Activated B cell treated with CpG ODN at 0.5 μM for 24 hours (primary cell): ENCODE results near the gene PXMP2. TPM values are rescaled to one million over a fixed set of nuclear protein-coding genes. Genes with fewer than 3 reads are reported as not detected.

Experiments
- ATAC-seq: fragments of 200-7000 bp; cut with Tn5 transposase; one replicate; pipeline ENCODE4 v1.10.0; 2021; ENCODE audit warnings: low read depth, mild to moderate bottlenecking, moderate library complexity
- CTCF ChIA-PET: fragments of 350-600 bp; sonication (Branson Sonifier 250); formaldehyde crosslinking; loops from one replicate; lab custom pipeline; 2021; ENCODE audit warnings: antibody characterized with exemption; lab: Charles Lee
- POLR2A ChIA-PET: fragments of 350-600 bp; sonication (Branson Sonifier 250); formaldehyde crosslinking; loops from one replicate; lab custom pipeline; 2021; ENCODE audit warnings: antibody characterized with exemption; lab: Charles Lee
- DNase-seq: peaks from one replicate; pipeline ENCODE4 v3.0.0; 2022
- H3K27ac Mint-ChIP-seq: one replicate; pipeline ENCODE4 v1.8.0; 2020; ENCODE audit warnings: mixed read lengths
- H3K27me3 Mint-ChIP-seq: one replicate; pipeline ENCODE4 v1.8.0; 2021; ENCODE audit warnings: mixed read lengths
- H3K36me3 Mint-ChIP-seq: one replicate; pipeline ENCODE4 v1.8.0; 2021; ENCODE audit warnings: low read depth, mixed read lengths
- H3K4me1 Mint-ChIP-seq: one replicate; pipeline ENCODE4 v1.8.0; 2021; ENCODE audit warnings: mixed read lengths
- H3K4me3 Mint-ChIP-seq: one replicate; pipeline ENCODE4 v1.8.0; 2020; ENCODE audit warnings: mild to moderate bottlenecking, mixed read lengths
- H3K9me3 Mint-ChIP-seq: one replicate; pipeline ENCODE4 v1.8.0; 2020; ENCODE audit warnings: mixed read lengths
- CTCF ChIP-seq: fragments of 200-600 bp; IDR thresholded peaks from one replicate; pipeline ENCODE4 v1.8.0; 2022; ENCODE audit warnings: antibody characterized with exemption, mild to moderate bottlenecking
- intact Hi-C: fragments of 100-400 bp; cut with micrococcal nuclease; formaldehyde crosslinking; loops from one replicate; pipeline ENCODE4 v1.15.1; 2024
- total RNA-seq: library from RNA; stranded (reverse); gene quantifications from 2 replicates; pipeline ENCODE4 v1.2.3, GENCODE V29; 2022

Gene PXMP2
- total RNA-seq, 1 donor from 2014 or later: 7.7 TPM

GRCh38 chr12:132730353-132730752 lies 43.0 kb downstream of the PXMP2 start:
- Mint-ChIP-seq H3K27ac (peak overlapping the region; percentile 59), H3K36me3 (peaks cover 93% of the 10 kb centered on the region), H3K27me3 (no peaks in the 10 kb centered on the region), H3K4me3 (no peak overlapping the region), H3K4me1 (no peaks in the 10 kb centered on the region), H3K9me3 (no peaks in the 10 kb centered on the region)
- no peak for ATAC-seq
- POLR2A ChIA-PET: no interaction called here
- CTCF ChIA-PET: no interaction called here
- no peak for DNase-seq
- intact Hi-C loops: no loop called here
- no peak for TF ChIP-seq CTCF

- H3K4me3 Mint-ChIP-seq: no peak overlapping the region
- no peak for TF ChIP-seq CTCF
- DNase-seq (no peak), ATAC-seq (no peak)
- CTCF ChIA-PET: no interaction called here
- intact Hi-C loops: no loop called here
- no peak overlapping the region for H3K27ac Mint-ChIP-seq
- peaks cover 92% of the 10 kb centered on the region for H3K36me3 Mint-ChIP-seq
- POLR2A ChIA-PET: no interaction called here
- H3K4me1 Mint-ChIP-seq: no peaks in the 10 kb centered on the region
- no peaks in the 10 kb centered on the region for H3K27me3 Mint-ChIP-seq
- H3K9me3 Mint-ChIP-seq: no peaks in the 10 kb centered on the region
These were observed 44.2 kb downstream of the PXMP2 start for GRCh38 chr12:132731574-132731973.

- ChIA-PET POLR2A (no interaction called here), CTCF (no interaction called here)
- intact Hi-C loops: no loop called here
- no peak for TF ChIP-seq CTCF
- H3K9me3 Mint-ChIP-seq: no peaks in the 10 kb centered on the region
- H3K4me3 Mint-ChIP-seq: no peak overlapping the region
- DNase-seq (no peak), ATAC-seq (no peak)
- H3K27ac Mint-ChIP-seq: no peak overlapping the region
- H3K36me3 Mint-ChIP-seq: peaks cover 89% of the 10 kb centered on the region
- H3K4me1 Mint-ChIP-seq: no peaks in the 10 kb centered on the region
- H3K27me3 Mint-ChIP-seq: no peaks in the 10 kb centered on the region
These were observed 46.8 kb downstream of the PXMP2 start for GRCh38 chr12:132734206-132734605.

- H3K27ac Mint-ChIP-seq: no peak overlapping the region
- no peak overlapping the region for H3K4me3 Mint-ChIP-seq
- CTCF ChIA-PET: no interaction called here
These were observed 48.1 kb downstream of the PXMP2 start for GRCh38 chr12:132735496-132735895.

GRCh38 chr12:132736378-132736777 lies 49.0 kb downstream of the PXMP2 start:
- ChIA-PET POLR2A (no interaction called here), CTCF (no interaction called here)
- ATAC-seq: no peak

More at GRCh38 chr12:132735496-132735895, 48.1 kb downstream of the PXMP2 start:
- no peaks in the 10 kb centered on the region for H3K9me3 Mint-ChIP-seq
- TF ChIP-seq CTCF: no peak
- intact Hi-C loops: no loop called here
- H3K27me3 Mint-ChIP-seq: no peaks in the 10 kb centered on the region
- POLR2A ChIA-PET: no interaction called here
- H3K36me3 Mint-ChIP-seq: peaks cover 92% of the 10 kb centered on the region
- ATAC-seq (no peak), DNase-seq (no peak)
- H3K4me1 Mint-ChIP-seq: no peaks in the 10 kb centered on the region

More at GRCh38 chr12:132736378-132736777, 49.0 kb downstream of the PXMP2 start:
- DNase-seq: no peak
- Mint-ChIP-seq H3K27ac (no peak overlapping the region), H3K4me3 (no peak overlapping the region), H3K9me3 (no peaks in the 10 kb centered on the region), H3K36me3 (peaks cover 93% of the 10 kb centered on the region), H3K27me3 (no peaks in the 10 kb centered on the region), H3K4me1 (no peaks in the 10 kb centered on the region)
- intact Hi-C loops: no loop called here
- no peak for TF ChIP-seq CTCF
